ENCODE measurements around the gene SLC8A3.

GRCh38 chr14:70188659-70189455 is at the start of gene SLC8A3:
- TF ChIP-seq EZH2phosphoT487 (IDR thresholded peaks at IDR 0.05; ENCODE audit: insufficient read depth, low read depth): no peak
- no peak for TF ChIP-seq EZH2 (IDR thresholded peaks at IDR 0.05; ENCODE audit: insufficient read depth, poor library complexity, severe bottlenecking)
